Activated gamma-delta T cell treated with Interleukin-2 at 50 U/mL for 16 hours (primary cell): Measurements from ENCODE around the gene LPIN1.
"Not testable (repeated sequence)": the region's sequence is repeated elsewhere in the genome, so short reads cannot be mapped to it uniquely, and the experiment has no call there.

ENCODE experiments used
- DNase-seq: peaks from one replicate; pipeline ENCODE4 v3.0.0-alpha.2; 2020

Gene LPIN1

DNA sequence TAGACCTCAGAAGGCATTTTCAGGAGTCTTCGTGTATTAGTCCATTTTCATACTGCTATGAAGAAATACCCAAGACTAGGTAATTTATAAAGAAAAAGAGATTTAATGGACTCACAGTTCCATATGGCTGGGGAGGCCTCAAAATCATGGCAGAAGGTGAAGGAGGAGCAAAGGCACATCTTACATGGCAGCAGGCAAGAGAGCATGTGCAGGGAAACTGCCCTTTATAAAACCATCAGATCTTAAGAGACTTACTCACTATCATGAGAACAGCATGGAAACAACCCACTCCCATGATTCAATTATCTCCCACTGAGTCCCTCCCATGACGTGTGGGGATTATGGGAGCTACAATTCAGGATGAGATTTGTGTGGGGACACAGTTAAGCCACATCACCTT is 101.5 kb downstream of the LPIN1 start:
- not testable (repeated sequence) for DNase-seq

DNA sequence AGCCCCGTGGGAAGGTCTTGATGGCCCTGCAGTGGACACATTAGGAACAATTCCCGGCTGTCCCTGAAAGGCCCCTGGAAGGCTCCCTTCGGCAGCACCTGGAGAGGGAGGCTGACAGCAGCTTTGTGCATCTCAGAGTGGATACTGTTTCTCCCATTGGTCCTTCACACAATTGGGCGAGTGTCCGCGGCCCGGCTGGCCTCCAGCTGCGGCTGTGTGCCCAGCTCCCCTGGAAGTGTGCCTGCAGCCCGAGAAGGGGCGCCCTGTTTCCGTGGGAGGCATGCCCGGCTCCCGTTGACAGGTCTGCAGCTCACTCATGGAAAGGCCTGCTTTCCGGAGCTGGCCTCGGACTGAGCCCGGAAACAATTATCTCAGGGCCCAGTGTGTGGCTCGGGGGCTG is 103.7 kb downstream of the LPIN1 start:
- no peak for DNase-seq

DNA sequence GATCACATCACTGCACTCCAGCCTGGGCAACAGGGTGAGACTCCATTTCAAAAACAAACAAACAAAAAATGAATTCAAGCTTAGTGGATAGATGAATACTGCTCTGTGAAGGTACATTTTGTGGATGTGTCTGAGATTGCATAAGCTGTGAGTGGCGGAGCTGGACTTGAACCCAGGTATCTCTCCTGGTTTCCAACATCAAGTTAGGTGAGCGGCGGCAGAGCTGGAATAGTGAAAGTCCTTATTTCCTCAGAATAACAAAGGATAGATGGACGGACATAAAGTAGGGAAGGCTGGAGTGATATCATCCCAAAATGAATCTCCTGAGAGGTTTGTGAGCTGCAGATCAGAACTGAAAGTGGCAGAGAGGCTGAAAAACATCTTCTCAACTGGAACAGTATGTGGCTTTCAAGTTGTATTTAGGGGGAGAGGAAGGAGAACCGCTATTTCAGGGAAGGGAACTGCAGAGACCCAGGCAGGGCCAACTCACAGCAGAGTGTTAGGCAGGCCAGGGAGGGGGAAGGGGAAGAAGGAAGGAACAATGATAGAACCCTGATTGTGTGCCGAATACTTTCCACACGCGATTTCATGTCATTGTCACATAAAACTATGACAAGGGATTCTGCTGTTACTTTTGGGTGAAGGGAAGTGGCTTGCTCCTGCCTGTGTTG is 106.2 kb downstream of the LPIN1 start:
- DNase-seq = no peak

DNA sequence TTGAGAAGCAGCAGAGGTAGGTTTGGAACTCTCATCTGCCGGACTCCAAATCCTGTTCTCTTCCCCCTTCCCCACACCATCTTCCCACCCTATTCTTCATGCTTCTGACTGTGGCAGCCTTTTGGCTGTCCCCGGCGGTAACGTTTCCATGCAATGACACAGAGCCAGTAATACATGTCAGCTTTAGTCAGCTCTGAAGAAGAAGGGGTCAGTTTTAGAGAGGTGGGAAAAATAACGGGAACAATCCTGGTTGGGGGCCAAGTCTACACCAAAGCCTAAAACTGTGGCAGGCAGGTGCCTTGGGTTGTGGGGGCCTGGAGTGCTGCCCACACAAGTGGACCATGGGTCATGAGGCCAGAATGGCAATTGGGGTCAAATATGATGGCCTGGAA is 106.8 kb downstream of the LPIN1 start:
- DNase-seq = no peak

DNA sequence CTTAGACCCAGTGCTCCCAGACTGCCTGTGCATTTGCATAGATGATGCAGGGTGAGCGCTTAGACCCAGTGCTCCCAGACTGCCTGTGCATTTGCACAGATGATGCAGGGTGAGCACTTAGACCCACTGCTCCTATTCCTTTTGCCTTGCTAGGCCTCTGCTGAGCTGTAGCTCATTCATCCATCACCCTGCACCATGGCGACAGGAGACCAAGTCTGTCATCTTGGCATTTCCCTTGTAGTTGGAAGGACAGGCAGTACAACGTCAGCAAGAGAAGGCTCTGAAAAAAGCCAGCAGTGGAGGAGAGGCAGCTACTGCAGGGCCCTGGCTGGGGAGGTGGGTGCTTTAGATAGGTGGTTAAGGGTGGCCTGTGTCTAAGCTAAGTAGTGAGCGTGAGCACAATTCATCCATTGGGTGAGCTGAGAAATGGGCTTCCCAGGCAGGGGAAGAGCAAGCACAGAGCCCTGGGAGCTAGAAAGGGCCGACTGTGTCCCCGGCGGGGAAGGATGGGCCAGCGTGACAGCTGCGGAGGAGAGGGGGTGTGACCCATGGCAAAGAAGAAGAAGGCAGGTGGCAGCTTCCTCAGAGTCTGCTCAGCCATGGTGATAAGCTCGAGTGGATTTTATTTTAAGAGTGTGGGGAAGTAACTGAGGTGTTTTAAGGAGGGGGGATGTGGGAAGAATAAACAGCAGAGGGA is 108.8 kb downstream of the LPIN1 start:
- DNase-seq = no peak

DNA sequence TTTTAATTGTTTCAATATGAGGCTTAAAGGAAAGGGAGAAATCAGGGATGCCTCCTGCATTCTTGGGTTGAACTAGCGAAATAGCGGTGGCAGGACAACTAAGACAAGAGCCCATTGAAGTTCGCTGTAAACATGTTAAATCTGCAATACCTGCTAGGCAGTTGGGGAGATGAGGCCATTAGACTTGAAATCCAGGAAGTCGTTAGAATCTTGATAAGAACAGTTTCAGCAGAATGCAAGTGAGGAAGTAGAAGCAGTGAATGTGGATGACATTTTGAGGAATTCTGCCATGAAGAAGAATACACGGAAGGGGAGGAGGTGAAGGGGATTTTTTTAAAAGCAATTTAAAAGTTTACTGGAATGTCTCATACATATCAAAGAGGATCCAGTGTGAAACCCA is 109.7 kb downstream of the LPIN1 start:
- DNase-seq = no peak

DNA sequence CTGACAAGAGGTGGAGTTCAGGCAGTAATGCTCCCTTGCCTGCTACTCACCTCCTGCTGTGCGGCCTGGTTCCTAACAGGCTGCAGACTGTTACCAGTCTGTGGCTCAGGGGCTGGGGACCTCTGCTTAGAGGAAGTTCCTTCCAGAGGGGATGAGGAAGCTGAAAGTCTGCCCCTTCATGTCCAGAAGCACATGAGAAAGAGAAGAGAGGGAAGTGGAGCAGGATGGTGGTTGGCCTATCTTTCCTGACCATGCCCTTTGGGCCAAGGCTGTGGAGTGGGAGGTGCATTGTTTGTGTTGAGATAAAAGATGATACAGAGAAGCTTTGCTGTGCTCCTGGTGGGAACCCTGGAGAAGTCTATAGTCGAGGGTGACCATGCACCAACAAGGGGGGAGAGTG is 112.5 kb downstream of the LPIN1 start:
- DNase-seq = no peak

DNA sequence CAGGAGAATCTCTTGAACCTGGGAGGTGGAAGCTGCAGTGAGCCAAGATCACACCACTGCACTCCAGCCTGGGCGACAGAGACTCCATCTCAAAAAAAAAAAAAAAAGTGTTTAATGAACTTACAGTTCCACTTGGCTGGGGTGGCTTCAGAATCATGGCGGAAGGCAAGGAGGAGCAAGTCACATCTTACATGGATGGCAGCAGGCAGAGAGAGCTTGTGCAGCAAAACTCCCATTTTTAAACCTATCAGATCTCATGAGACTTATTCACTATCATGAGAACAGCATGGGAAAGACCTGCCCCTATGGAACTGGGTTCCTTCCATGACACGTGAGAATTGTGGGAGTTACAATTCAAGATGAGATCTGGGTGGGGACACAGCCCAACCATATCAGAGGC is 113.5 kb downstream of the LPIN1 start:
- not testable (repeated sequence) for DNase-seq

DNA sequence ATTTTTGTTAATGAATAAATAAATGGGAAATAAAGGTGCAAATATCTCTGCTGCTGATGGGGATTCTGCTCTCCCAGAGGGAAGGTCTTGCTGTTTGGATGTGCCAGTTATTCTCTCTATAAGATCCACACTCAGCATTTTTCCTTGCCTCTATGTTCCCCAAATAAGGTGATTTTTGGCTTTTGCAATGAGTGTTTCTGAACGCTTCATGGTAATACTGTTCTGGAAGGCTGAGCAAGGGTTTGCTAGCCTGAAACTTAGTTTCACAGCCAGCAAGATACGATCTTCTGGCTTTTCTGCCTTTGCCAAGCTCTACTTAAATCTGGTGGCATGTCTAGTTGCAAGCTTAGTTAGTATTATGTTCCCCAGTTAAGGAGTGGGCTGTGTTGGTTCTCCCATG is 114.6 kb downstream of the LPIN1 start:
- no peak for DNase-seq

DNA sequence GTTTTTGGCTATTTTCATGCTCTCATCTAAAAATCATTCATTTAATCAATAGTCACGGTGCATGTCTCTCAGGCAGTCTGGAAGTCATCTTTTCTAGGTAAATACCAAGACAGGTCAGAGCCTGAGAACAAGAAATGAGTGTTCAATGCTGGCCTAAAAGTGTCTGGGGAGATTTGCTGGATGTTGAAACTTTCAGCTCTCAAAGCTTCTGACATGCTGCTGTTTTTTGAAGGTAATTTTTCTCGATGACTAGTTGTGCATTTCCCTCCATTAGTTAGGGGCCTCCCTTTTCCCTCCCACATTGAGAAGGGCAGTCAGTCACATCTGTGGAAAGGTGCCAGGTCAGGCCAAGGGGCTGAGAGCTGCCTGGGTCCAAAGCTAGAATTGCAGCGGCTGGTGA is 115.6 kb downstream of the LPIN1 start:
- no peak for DNase-seq

DNA sequence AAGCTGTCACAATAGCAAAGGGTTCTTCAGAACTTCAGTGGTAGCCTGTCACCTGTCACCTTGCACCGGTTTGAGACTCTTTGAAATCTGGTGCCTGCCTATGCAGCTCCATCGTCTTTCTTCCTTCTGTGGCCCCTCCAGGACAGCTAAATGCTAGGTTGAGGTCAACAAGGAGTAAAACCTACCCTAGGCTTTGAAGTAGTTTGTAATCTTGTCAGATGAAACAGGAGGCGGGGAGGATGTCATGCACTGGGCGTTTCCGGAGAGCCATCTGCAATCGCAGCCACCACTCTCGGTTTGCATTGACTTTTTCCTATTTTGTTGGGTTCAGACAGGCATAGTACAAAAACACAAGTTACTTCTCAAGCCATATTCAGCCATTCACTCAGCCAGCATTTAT is 116.7 kb downstream of the LPIN1 start:
- DNase-seq = no peak

DNA sequence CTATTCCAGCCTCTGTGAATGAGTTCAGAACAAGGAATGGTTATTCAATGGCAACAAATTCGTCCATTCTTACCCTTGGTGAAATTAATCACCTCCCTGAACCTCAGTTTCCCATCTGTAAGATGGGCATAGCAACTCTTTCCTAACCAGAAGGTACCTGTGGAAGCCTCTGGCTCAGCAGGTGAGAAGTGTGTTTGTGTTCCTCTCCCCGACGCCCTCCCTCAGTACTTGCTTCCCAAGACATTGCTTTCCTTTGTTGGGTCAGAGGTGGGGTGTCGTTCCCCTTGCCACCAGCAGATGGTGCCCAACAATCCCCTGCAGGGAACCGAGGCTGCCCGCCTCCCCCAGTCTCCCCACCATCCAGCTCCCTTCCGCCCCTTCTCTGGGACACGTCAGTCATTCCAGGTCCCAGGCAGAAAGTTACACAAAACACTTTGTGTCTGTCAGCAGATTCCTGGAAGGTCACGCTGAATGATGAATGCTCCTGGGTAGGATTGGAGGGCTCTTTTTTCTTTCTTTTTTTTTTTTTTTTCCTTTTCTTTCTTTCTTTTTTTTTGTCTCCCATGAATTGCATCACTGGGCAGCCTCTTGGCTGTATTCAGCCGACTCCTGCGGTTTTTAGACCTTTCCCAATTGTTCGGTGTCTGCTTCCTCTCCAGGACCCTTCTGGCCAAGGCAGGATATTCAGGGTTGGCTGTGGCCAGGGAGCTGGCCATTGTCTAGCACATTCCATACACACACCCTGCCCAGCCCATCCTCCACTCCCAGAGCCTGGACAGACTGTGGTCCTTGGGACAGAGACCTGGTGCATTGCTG is 117.3 kb downstream of the LPIN1 start:
- DNase-seq = peak; percentile 62

DNA sequence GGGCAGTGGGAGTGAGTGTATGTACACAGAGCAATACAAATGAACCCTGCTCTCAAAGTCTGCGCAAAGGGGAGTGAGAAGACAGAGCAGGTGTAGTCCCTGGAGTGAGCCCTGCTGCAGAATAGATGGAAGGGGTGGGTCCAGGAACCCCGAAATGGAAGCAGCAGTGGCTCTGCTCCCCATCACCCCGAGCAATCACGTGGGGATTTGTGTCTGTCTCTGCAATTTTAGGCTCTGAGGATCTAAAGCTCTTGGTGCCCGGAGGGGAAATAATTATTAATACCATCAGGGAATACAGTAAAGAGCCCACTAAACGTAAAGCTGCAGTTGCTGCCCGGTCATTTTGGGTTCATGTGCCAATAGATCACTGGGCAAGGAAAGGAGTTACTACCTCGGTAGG is 118.3 kb downstream of the LPIN1 start:
- DNase-seq = no peak

DNA sequence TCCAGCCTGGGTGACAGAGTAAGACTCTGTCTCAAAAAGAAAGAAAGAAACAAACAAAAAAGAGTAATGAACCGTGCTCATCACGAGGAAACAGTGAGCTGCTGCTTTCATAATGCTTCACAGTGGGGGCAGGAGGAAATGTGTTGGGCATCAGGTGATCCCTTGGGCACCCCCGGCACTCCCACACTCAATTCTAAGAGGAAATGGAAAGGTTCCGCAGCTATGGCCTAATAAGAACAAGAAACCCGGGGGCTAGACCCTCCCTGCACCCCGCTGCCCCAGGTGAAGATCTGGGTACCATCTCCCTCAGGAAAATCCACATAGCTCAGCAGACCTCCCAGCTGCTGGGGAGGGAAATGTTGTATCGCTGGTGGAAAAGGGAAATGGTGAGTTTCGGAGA is 118.9 kb downstream of the LPIN1 start:
- no peak for DNase-seq

DNA sequence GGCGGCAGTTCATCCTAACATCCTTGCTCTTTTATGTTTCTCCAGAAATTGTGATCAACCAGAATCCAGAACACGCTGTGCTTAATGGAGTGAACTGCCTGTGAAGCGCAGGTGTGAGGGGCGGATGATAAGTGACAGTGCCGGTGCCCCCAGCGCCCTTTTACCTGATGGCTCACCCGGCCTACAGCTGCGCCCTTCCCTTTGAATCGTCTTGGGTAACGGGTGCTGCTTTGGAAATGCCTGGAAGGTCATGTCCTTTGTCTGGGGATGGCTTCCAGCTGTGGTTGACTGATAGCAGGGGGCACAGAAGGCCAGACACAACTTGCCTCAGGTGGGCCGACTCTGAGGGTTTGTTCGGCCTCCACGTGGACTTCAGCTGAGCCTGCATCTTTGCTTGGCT is 119.4 kb downstream of the LPIN1 start:
- no peak for DNase-seq

DNA sequence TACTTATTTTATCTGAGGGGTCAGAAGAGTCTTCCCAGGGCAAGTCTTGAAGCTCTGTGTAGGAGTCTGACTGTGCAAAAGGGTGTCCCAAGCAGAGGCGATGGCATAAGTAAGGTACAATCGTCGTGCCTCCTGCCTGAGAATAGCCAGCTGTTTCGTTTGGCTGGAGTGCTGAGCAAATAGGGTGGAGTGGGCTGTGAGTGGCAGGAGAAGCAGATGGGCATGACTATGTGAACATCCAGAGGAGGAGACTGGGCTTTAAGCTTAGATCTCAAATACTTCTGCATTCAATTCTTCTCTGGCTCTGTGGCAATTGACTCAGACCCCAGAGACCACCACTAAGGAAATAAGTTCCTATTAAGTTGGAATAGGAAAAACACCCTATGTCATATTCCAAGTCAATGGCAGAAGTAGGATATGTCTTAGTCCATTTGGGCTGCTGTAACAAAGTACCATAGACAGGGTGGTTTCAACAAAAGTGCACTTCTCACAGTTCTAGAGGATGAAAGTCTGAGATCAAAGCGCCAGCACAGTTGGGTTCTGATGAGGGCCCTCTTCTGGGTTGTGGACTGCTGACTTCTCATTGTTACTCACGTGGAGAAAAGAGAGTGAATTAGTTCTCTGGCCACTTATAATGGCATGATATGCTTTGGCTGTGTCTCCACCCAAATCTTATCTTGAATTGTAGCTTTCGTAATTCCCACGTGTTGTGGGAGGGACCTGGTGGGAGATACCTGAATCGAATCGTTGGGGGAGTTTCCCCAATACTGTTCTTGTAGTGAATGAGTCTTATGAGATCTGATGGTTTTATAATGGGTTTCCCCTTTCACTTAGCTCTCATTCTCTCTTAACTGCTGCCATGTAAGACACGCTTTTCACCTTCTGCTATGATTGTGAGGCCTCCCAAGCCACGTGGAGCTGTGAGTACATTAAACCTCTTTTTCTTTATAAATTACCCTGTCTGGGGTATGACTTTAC is 120.2 kb downstream of the LPIN1 start:
- DNase-seq = no peak

DNA sequence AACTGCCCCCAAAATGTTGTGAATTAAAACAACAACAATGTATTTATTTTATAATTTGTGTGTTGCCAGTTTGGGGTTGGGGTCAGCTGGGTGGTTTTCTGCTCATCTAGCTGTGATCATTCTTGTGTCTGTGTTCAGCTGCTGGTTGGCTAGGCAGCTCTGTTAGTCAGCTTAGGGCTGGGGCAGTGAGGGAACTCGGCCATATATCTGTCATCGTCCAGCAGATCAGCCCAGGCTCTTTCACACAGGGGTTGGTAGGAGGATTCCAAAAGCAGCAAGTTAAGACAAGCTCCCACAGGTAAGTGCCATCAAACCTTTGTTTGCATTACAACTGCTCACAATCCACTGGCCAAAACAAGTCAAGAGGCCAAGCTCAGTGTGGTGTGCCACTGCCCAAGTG is 121.5 kb downstream of the LPIN1 start:
- DNase-seq = no peak

DNA sequence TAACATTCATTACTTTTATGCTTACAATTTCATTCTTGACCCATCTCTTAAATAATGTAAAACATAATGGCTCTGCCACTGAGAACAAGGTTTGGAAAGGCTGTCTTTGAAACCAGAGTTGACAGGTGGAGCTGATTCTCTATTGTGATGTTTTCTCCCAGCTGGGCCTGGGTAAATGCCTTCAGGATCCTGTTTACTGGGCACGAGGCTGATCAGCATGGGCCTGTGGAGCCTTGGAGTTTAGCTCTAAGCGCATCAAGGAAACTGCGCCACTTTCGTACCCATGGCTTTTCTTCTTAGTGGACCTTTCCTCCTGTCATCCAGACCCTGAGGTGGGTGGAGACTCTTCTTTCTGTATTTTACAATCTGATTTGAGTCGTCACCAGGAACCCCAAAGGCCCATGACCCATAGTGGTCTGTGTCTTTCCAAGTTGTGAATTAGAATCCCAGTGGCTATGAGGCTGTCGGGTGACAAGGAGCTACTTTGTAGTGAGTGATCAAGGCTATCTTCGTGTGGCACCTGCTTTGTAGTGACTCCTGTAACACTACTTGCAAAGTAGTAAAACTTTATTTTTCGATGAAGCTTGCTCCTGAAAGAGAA is 123.1 kb downstream of the LPIN1 start:
- no peak for DNase-seq

DNA sequence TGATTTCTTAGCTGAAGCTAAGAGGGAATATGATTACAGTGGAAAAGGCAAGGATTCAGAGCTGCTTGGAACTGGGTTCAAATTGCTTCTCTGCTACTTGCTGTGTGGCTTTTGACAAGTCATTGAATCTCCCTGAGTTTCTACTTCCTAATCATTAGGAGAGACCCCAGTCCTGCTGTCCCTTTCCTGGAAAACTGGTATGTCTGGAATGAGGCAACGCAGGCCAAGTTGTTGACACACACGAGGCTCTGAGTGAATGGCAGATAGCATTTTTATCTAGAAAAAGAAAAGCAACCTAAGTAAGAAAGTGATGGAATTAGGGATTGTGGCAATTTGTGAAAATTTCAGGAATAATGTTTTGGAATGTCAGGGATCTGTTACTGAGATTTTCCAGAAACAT is 123.6 kb downstream of the LPIN1 start:
- DNase-seq = no peak

DNA sequence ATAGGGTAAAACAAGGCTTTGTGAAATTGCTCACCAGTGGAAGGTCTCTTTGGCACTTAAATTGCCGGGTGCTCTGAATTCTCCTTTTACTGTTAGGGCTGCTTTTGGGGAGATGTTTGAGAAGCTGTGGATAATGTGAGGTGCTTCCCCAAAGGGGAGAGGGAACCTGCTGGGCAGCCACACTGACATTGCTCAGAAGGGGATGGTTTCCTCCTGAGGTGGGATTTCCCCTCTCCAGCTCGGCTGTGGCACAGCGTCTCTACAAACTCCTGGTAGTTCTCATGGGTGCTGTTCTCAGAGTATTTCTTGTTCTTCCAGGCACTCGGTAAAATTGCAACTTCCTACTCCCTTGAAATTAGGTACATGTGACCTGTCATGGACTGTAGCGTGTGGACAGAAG is 124.2 kb downstream of the LPIN1 start:
- no peak for DNase-seq

DNA sequence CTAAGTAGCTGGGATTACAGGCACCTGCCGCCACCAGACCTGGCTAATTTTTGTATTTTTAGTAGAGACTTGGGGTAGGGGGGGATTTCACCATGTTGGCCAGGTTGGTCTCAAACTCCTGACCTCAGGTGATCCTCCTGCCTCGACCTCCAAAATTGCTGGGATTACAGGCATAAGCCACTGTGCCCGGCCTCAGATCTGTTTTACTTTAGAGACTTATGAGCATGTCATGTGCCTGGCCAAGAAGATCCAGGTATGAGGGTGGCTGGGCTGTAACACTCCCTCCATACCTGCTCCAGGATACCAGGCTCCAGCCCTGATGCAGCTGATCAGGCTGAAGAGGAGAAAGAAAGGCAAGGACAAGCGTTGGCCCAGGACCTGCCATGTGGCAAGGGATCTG is 125.0 kb downstream of the LPIN1 start:
- no peak for DNase-seq

DNA sequence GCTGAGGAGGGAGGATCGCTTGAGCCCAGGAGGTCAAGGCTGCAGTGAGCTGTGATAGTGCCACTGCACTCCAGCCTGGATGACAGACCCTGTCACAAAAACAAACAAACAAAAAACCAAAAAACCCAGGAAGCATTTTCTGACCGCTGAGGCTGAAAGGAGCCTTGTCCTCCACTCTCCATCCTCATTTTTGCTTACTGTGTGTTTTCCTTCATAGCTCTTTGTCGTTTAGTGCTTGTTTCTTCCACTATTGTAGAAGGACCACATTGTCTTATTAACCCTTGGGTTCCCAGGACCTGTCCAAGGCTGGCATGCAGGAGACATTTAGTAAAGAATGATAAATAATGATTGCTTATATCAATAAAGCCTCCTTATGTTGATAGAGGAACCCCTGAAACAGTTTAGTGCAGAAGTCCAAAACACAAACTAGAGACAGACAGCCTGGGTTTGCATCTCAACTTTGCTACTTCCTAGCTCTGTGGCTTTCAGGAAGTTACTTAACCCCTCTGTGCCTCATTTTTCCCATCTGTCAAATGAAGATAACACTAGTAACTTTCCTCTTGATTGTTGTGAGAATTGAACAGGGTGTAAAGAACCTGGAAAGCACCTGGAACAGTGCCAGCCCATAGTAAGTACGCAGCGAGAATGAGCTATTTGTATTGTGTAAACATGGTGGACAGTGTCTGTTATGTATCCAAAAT is 126.0 kb downstream of the LPIN1 start:
- no peak for DNase-seq
